Bronchial epithelial cell (primary cell): ENCODE data around the gene ADGRV1. TPM values are rescaled to one million over a fixed set of nuclear protein-coding genes. Genes with fewer than 3 reads are reported as not detected.
A peak's percentile ranks its signal among the peaks of the same experiment; 100 is the strongest.
"Not testable (repeated sequence)": the region's sequence is repeated elsewhere in the genome, so short reads cannot be mapped to it uniquely, and the experiment has no call there.

ENCODE experiments used
- DNase-seq: peaks from one replicate; pipeline ENCODE4 v3.0.0-alpha.2; 2010; ENCODE audit warnings: low read depth
- FAIRE-seq: peaks from 2 replicates; lab custom pipeline; 2011; peaks lifted over from hg19 to GRCh38; lab: Jason Lieb, UNC
- H3K27me3 ChIP-seq: 2 replicates; pipeline ENCODE4 v1.5.1; 2011; ENCODE audit warnings: low read length; ENCODE audit not compliant: control insufficient read depth, insufficient read depth
- H3K36me3 ChIP-seq: 2 replicates; pipeline ENCODE4 v1.5.1; 2011; ENCODE audit warnings: low read length; ENCODE audit not compliant: control insufficient read depth, insufficient read depth
- H3K4me3 ChIP-seq: 2 replicates; pipeline ENCODE4 v1.5.1; 2011; ENCODE audit warnings: mild to moderate bottlenecking, low read depth, low read length, control low read depth
- total RNA-seq: library from RNA; depleted of rRNA; stranded (reverse); fragments of >200 nt; gene quantifications from 2 replicates; pipeline ENCODE4 v1.2.1, GENCODE V29; 2014
- TF ChIP-seq, protein P1 (sequence below): IDR thresholded peaks from 2 replicates; pipeline ENCODE4 v1.5.1; 2011; ENCODE audit warnings: mild to moderate bottlenecking, moderate library complexity, low read length, control low read depth, inconsistent platforms; ENCODE audit not compliant: insufficient read depth, severe bottlenecking

The ADGRV1 gene
- total RNA-seq, 1 donor from 2014 or later: 1.6 TPM

DNA sequence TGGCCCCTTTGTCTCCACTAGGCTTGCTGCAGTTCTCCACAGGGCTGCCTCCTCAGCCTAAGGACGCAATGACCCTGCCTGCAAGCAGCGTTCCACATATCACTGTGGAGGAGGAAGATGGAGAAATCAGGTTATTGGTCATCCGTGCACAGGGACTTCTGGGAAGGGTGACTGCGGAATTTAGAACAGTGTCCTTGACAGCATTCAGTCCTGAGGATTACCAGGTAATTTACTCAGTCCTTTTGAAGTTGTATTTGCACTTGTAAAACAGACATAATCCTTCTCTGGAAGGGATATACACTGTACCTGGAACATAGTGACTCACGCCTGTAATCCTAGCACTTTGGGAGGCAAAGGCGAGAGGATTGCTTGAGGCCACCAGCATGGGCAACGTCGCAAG lies 116.6 kb downstream of the ADGRV1 start:
- FAIRE-seq: no peak
- TF ChIP-seq, protein P1, sequence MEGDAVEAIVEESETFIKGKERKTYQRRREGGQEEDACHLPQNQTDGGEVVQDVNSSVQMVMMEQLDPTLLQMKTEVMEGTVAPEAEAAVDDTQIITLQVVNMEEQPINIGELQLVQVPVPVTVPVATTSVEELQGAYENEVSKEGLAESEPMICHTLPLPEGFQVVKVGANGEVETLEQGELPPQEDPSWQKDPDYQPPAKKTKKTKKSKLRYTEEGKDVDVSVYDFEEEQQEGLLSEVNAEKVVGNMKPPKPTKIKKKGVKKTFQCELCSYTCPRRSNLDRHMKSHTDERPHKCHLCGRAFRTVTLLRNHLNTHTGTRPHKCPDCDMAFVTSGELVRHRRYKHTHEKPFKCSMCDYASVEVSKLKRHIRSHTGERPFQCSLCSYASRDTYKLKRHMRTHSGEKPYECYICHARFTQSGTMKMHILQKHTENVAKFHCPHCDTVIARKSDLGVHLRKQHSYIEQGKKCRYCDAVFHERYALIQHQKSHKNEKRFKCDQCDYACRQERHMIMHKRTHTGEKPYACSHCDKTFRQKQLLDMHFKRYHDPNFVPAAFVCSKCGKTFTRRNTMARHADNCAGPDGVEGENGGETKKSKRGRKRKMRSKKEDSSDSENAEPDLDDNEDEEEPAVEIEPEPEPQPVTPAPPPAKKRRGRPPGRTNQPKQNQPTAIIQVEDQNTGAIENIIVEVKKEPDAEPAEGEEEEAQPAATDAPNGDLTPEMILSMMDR: no peak

DNA sequence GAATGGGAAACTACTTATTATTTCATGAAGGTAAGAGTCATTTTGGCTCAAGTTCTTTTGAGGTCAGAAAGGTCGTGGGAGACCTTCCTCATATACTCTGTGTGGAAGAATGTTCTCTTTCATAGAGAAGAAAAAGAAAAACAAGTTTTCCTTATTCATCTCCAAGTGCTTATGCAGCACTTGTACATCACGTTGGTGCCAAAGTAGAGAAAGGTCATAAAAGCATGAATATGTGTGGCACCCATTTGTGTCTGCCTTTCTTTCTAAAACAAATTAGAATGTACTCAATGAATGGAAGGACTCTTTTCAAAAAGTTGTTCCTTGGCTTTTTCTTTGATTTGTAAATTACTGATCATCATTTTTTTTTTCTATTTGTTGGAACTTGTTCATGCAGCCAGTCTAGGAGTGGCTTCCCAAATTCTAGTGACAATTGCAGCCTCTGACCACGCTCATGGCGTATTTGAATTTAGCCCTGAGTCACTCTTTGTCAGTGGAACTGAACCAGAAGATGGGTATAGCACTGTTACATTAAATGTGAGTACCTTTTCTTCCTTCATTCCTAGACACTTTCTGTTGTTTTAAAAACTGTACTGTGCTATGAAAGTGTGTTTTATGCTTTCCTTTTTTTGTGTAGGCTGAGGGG lies 122.4 kb downstream of the ADGRV1 start:
- TF ChIP-seq, protein P1: no peak
- Histone ChIP-seq H3K36me3 (no peaks in the 10 kb centered on the region), H3K27me3 (no peaks in the 10 kb centered on the region), H3K4me3 (no peak overlapping the region)
- FAIRE-seq: no peak
- no peak for DNase-seq

More for the DNA sequence above, 116.6 kb downstream of the ADGRV1 start:
- DNase-seq: no peak
- Histone ChIP-seq H3K4me3 (no peak overlapping the region), H3K27me3 (no peaks in the 10 kb centered on the region), H3K36me3 (no peaks in the 10 kb centered on the region)

DNA sequence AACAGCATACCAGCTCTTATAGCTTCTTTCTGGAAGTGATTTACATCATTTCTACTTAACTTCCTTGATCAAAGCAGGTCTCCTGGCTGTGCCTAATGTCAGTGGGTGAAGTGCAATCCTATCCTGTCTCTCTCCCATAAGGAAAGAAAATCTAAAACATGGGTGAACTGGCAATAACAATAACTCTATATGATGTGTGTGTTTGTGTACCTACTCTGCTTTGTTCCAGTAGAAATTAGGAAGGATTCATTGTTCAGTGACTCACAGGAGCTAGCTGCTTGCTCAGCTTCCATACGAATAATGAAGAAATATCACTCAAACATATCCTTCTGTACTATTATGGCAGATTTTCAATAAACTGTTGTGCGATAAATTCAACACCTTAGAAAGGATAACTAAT lies 123.7 kb downstream of the ADGRV1 start:
- TF ChIP-seq, protein P1: no peak
- Histone ChIP-seq H3K27me3 (no peaks in the 10 kb centered on the region), H3K4me3 (no peak overlapping the region), H3K36me3 (no peaks in the 10 kb centered on the region)
- FAIRE-seq (no peak), DNase-seq (peak; percentile 2)

DNA sequence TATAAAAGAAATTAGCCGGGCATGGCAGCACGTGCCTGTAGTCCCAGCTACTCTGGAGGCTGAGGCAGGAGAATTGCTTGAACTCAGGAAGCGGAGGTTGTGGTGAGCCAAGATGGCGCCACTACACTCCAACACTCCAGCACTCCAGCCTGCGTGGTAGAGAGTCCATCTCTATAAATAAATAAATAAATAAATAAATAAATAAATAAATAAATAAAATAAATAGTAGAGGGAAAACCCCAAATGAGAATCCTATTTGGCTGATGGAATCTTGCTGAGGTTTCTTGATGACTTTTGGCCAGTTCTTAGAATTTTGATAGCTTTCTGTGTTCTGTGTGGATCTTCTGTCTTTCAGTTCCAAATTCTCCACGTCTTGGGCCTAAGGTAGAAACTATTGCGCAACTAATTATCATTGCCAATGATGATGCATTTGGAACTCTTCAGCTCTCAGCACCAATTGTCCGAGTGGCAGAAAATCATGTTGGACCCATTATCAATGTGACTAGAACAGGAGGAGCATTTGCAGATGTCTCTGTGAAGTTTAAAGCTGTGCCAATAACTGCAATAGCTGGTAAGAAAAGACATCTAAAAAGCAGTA lies 126.9 kb downstream of the ADGRV1 start:
- no peak overlapping the region for H3K4me3 ChIP-seq
- H3K36me3 ChIP-seq: no peaks in the 10 kb centered on the region
- no peaks in the 10 kb centered on the region for H3K27me3 ChIP-seq
- DNase-seq (no peak), FAIRE-seq (no peak)
- TF ChIP-seq, protein P1: no peak

DNA sequence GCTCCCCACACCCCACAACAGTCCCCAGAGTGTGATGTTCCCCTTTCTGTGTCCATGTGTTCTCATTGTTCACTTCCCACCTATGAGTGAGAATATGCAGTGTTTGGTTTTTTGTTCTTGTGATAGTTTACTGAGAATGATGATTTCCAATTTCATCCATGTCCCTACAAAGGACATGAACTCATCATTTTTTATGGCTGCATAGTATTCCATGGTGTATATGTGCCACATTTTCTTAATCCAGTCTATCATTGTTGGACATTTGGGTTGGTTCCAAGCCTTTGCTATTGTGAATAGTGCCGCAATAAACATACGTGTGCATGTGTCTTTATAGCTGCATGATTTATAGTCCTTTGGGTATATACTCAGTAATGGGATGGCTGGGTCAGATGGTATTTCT lies 127.8 kb downstream of the ADGRV1 start:
- not testable (repeated sequence) for H3K27me3 ChIP-seq, DNase-seq, FAIRE-seq, H3K4me3 ChIP-seq, H3K36me3 ChIP-seq

DNA sequence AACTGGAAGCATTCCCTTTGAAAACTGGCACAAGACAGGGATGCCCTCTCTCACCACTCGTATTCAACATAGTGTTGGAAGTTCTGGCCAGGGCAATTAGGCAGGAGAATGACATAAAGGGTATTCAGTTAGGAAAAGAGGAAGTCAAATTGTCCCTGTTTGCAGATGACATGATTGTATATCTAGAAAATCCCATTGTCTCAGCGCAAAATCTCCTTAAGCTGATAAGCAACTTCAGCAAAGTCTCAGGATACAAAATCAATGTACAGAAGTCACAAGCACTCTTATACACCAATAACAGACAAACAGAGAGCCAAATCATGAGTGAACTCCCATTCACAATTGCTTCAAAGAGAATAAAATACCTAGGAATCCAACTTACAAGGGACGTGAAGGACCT lies 128.9 kb downstream of the ADGRV1 start:
- H3K4me3 ChIP-seq, H3K36me3 ChIP-seq, FAIRE-seq, H3K27me3 ChIP-seq, DNase-seq: not testable (repeated sequence)

DNA sequence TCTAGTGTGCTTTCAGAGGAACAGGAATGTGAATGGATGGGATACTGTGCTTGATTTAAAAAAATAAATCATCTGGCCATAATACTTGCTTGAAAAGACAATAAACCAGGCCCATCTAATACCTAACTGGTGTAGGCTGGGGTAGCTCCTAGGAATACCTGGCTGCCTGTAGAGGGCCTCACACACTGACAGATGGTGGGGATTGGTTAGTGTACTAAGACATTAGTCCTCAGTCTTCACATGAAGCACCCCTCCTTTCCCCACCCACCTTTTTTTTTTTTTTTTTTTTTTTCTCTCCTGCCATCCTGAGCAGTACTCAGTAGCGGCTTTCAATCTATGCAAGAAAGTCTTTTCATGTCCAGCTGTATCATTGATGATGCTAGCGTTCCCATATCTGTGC lies 130.5 kb downstream of the ADGRV1 start:
- DNase-seq: no peak
- Histone ChIP-seq H3K36me3 (no peaks in the 10 kb centered on the region), H3K27me3 (no peaks in the 10 kb centered on the region), H3K4me3 (no peak overlapping the region)
- FAIRE-seq: no peak
- TF ChIP-seq, protein P1: no peak
